SU-DHL-6 (cell line): Measurements from ENCODE around the gene LRP2BP.

Source experiments
- EZH2phosphoT487 ChIP-seq: fragments of 200-600 bp; sonication (generic), shearing (Covaris generic); conservative IDR thresholded peaks from 2 replicates; pipeline ENCODE4 v1.6.1; 2018; ENCODE audit warnings: mild to moderate bottlenecking, antibody characterized with exemption, low read length, moderate library complexity, mixed read lengths
- TF ChIP-seq, protein P1 (sequence below): fragments of 200-600 bp; sonication (generic); IDR thresholded peaks from one replicate; pipeline ENCODE4 v1.5.1; 2017; ENCODE audit warnings: antibody characterized with exemption, mild to moderate bottlenecking, low read length, moderate library complexity; ENCODE audit not compliant: insufficient read depth, poor library complexity, severe bottlenecking

DNA sequence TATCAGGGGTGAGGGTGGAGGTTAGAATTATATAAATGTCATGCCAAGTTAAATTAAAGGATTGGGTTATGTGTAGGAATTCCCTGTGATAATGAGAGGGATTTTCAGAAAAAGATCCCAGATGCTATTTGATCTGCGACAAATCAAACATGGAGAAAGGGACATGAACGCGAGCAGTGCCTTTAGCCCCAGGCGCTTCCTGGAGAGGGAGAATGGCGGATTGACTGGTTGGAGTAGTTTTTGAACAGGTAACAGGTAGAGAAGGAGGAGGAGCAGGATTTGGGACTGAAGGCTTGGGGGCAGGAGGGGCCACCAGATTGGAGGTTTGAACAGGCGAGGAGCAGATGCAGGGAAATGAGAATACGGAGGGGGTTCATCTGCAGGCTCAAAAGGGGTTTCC is 67.1 kb downstream of the LRP2BP start:
- TF ChIP-seq, protein P1, sequence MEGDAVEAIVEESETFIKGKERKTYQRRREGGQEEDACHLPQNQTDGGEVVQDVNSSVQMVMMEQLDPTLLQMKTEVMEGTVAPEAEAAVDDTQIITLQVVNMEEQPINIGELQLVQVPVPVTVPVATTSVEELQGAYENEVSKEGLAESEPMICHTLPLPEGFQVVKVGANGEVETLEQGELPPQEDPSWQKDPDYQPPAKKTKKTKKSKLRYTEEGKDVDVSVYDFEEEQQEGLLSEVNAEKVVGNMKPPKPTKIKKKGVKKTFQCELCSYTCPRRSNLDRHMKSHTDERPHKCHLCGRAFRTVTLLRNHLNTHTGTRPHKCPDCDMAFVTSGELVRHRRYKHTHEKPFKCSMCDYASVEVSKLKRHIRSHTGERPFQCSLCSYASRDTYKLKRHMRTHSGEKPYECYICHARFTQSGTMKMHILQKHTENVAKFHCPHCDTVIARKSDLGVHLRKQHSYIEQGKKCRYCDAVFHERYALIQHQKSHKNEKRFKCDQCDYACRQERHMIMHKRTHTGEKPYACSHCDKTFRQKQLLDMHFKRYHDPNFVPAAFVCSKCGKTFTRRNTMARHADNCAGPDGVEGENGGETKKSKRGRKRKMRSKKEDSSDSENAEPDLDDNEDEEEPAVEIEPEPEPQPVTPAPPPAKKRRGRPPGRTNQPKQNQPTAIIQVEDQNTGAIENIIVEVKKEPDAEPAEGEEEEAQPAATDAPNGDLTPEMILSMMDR, result no peak
- TF ChIP-seq EZH2phosphoT487, result no peak
